ENCODE data around the gene EMD.
"Not testable (repeated sequence)": the region's sequence is repeated elsewhere in the genome, so short reads cannot be mapped to it uniquely, and the experiment has no call there.

DNA sequence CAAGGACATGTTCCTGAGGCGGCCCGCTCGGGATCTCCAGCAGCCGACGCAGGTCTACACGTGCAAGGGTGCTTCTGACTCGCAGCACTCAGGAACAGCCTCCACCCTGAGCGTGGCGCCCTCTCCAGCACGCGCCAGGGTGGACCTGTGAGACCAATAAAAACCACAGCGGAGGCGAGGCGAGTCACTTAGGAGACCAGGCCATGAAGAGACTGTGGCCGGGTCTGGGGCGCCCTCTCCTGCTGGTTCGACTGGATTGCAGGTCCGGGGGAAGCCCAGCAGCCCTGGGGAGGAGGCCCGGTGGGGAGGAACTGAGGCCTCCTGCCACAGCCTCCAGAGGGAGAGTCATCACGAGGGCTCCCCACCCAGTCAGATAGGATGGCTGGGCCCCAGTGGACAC is 9.0 kb downstream of the EMD start:
- TF ChIP-seq CTCF (IDR thresholded peaks at IDR 0.05); EZH2 (IDR thresholded peaks at IDR 0.05; ENCODE audit: borderline replicate concordance, insufficient read depth, low read depth, low read length, poor library complexity, severe bottlenecking): not testable (repeated sequence)

Measured in B cell (primary cell).